ENCODE measurements around the gene PTPRN2. TPM values are rescaled to one million over a fixed set of nuclear protein-coding genes. Genes with fewer than 3 reads are reported as not detected.
"Not testable (repeated sequence)": the region's sequence is repeated elsewhere in the genome, so short reads cannot be mapped to it uniquely, and the experiment has no call there.

PTPRN2 gene
- total RNA-seq, 1 donor from 2014 or later = 0.41 TPM

DNA sequence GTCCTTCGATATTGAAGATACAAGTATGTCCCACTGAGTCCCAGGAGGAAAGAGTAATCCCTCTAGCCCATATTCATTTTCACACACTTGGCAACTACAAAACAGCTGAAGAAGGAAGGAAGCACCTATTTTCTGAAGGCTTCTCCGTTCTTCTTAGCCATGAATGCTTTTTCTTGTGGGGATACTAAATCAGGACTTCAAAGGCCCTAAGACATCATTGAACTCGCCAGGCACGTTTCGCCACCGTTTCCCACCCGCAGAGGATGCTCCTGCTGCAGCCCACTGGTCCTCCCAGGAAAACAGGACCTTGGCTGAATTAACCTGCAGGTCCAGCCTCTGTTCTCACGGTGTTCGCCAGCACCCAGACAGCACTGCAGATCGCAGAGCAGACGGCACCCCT lies 689.4 kb downstream of the PTPRN2 start:
- Mint-ChIP-seq H3K4me3 (no peak overlapping the region), H3K27ac (no peak overlapping the region), H3K36me3 (ENCODE audit: low read depth) (no peaks in the 10 kb centered on the region), H3K27me3 (ENCODE audit: insufficient read depth) (no peaks in the 10 kb centered on the region), H3K9me3 (peaks cover 4% of the 10 kb centered on the region), H3K4me1 (ENCODE audit: low read depth) (no peaks in the 10 kb centered on the region)
- intact Hi-C loops (cut with micrococcal nuclease) = no loop called here
- DNase-seq (ENCODE audit: low spot score) = no peak

DNA sequence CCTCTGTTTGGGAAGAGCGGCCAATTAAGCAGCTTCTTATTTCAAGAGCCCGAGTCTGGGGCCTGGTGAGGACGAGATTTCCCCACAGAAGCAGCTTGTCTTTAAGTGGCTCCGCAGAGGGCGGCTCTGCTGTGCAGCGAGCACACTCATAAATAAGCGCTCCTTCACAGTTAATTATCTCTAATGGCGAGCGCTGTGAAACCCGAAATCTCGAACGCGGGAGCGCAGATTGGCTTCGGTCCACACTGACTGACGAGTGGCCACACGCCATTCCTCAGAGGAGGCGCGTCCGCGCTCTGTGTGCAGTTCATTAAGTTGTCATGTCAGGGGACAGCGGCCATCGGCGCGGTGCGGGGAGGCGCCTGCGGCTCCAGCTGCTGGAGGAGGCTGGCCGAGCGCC lies 689.9 kb downstream of the PTPRN2 start:
- intact Hi-C loops (cut with micrococcal nuclease) = no loop called here
- no peak for DNase-seq (ENCODE audit: low spot score)
- Mint-ChIP-seq H3K27ac (no peak overlapping the region), H3K4me3 (no peak overlapping the region), H3K4me1 (ENCODE audit: low read depth) (no peaks in the 10 kb centered on the region), H3K9me3 (peaks cover 5% of the 10 kb centered on the region), H3K36me3 (ENCODE audit: low read depth) (no peaks in the 10 kb centered on the region), H3K27me3 (ENCODE audit: insufficient read depth) (no peaks in the 10 kb centered on the region)

DNA sequence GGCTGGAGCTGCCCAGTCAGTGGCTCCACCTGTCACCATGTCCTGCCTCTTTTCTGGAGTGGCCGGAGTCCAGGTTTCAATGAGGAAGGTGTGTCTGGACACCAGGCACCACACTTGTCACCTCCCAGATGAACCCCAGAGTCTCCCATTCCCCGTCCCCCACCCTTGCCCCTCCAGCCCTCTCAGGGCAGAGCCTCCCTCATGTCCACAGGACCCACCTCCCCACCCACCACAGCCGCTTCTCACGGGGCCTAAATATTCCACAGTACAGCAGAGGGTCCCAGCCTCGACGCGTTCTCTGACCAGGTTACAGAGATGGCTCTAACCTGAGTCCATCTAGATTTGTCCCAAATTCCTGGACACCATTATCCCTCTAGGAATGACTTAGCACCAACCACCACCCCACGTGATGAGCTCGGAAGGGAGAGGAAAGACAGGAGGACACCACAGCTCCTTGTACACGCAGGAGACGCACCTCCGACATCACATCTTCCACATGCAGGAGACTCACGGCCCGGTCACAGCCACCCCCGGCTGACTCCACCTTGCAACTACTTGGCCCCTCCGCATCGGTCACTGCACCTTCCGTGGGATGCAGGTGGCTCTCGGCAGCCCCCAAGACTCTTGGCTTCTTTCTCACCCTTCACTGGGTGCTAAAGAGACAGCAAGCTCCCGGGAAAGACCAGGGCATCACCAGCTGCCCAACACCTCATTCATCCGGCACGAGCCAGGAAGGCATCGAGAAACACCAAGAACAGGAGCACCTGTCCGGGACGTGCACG lies 690.7 kb downstream of the PTPRN2 start:
- no peak for DNase-seq (ENCODE audit: low spot score)
- H3K27me3 Mint-ChIP-seq (ENCODE audit: insufficient read depth) = no peaks in the 10 kb centered on the region
- no peaks in the 10 kb centered on the region for H3K4me1 Mint-ChIP-seq (ENCODE audit: low read depth)
- H3K27ac Mint-ChIP-seq = no peak overlapping the region
- H3K36me3 Mint-ChIP-seq (ENCODE audit: low read depth) = no peaks in the 10 kb centered on the region
- peaks cover 5% of the 10 kb centered on the region for H3K9me3 Mint-ChIP-seq
- intact Hi-C loops (cut with micrococcal nuclease) = no loop called here
- no peak overlapping the region for H3K4me3 Mint-ChIP-seq

- H3K4me1 Mint-ChIP-seq (ENCODE audit: low read depth); H3K9me3 Mint-ChIP-seq; H3K36me3 Mint-ChIP-seq (ENCODE audit: low read depth); intact Hi-C loops (cut with micrococcal nuclease); DNase-seq (ENCODE audit: low spot score); H3K27ac Mint-ChIP-seq; H3K27me3 Mint-ChIP-seq (ENCODE audit: insufficient read depth); H3K4me3 Mint-ChIP-seq: not testable (repeated sequence)
Measured at GRCh38 chr7:157896376-157896675, 691.3 kb downstream of the PTPRN2 start.

- Mint-ChIP-seq H3K27me3 (ENCODE audit: insufficient read depth) (peaks cover 1% of the 10 kb centered on the region), H3K4me1 (ENCODE audit: low read depth) (peaks cover 6% of the 10 kb centered on the region), H3K4me3 (no peak overlapping the region), H3K36me3 (ENCODE audit: low read depth) (no peaks in the 10 kb centered on the region), H3K27ac (no peak overlapping the region), H3K9me3 (peaks cover 5% of the 10 kb centered on the region)
- DNase-seq (ENCODE audit: low spot score) = no peak
- intact Hi-C loops (cut with micrococcal nuclease) = no loop called here
Measured at GRCh38 chr7:157895520-157896375, 691.9 kb downstream of the PTPRN2 start.

DNA sequence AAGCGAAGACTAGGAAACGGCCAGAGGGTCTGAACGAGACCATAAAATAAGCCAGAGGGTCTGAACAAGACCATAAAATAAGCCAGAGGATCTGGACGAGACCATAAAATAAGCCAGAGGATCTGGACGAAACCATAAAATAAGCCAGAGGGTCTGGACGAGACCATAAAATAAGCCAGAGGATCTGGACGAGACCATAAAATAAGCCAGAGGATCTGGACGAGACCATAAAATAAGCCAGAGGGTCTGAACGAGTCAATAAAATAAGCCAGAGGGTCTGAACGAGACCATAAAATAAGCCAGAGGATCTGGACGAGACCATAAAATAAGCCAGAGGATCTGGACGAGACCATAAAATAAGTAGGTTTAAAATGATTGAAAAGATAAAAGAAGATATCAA lies 692.5 kb downstream of the PTPRN2 start:
- intact Hi-C loops (cut with micrococcal nuclease); H3K27me3 Mint-ChIP-seq (ENCODE audit: insufficient read depth); DNase-seq (ENCODE audit: low spot score); H3K9me3 Mint-ChIP-seq; H3K27ac Mint-ChIP-seq; H3K4me3 Mint-ChIP-seq; H3K4me1 Mint-ChIP-seq (ENCODE audit: low read depth); H3K36me3 Mint-ChIP-seq (ENCODE audit: low read depth): not testable (repeated sequence)

DNA sequence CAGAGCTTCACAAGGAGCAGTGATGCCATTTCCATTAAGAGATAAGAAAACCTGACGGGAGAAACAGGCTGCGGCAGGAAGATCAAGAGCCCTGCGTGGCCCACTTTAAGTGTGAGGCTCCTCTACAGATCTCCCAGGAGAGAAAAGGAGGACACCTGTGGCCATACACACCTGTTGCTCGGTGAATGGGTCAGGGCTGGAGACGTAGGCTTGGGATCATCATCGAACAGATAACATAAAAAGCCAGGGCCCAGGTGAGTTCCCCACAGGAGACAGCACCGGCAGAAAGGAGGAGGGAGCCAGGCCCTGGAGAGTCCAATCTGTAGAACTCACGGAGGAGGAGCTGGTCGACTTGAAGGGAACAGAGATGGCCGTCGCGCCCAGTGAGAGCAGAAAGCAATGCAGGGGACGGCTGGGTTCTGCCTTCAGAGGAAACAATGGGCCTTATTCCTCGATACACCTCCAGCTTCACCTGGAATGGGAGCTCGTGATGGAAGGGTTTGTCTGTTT lies 694.0 kb downstream of the PTPRN2 start:
- intact Hi-C loops (cut with micrococcal nuclease) = no loop called here
- no peak for DNase-seq (ENCODE audit: low spot score)
- Mint-ChIP-seq H3K27ac (no peak overlapping the region), H3K4me1 (ENCODE audit: low read depth) (peaks cover 6% of the 10 kb centered on the region), H3K9me3 (peaks cover 5% of the 10 kb centered on the region), H3K4me3 (no peak overlapping the region), H3K36me3 (ENCODE audit: low read depth) (no peaks in the 10 kb centered on the region), H3K27me3 (ENCODE audit: insufficient read depth) (peaks cover 1% of the 10 kb centered on the region)

- H3K27me3 Mint-ChIP-seq (ENCODE audit: insufficient read depth) = peaks cover 1% of the 10 kb centered on the region
- H3K4me1 Mint-ChIP-seq (ENCODE audit: low read depth) = peaks cover 6% of the 10 kb centered on the region
- DNase-seq (ENCODE audit: low spot score) = no peak
- H3K27ac Mint-ChIP-seq = no peak overlapping the region
- no peaks in the 10 kb centered on the region for H3K36me3 Mint-ChIP-seq (ENCODE audit: low read depth)
- H3K4me3 Mint-ChIP-seq = no peak overlapping the region
- H3K9me3 Mint-ChIP-seq = peaks cover 5% of the 10 kb centered on the region
- intact Hi-C loops (cut with micrococcal nuclease) = no loop called here
Measured at GRCh38 chr7:157892751-157893523, 694.7 kb downstream of the PTPRN2 start.

DNA sequence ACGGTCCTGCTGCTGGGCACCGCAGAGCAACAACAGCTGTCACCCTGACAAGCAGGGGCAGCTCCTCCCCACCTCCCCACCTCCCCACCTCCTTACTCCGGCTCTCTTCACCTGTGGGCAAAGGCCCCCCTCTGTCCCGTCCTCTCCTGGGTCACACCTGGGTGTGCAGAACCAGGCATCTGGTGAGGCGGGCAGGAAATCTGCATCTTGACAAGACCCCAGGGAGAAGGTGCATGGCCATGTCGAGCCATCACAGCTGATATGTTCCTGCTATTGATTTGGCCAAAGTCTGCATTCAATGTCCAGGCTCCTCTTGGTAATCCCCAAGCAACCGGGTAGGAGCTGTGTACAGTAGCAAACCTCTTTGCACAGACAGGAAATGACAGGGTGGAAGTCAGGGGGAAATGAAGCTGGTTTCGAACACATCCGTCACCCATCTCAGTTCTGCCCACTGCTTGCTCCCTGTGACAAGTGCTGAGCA lies 696.7 kb downstream of the PTPRN2 start:
- Mint-ChIP-seq H3K27me3 (ENCODE audit: insufficient read depth) (peaks cover 1% of the 10 kb centered on the region), H3K9me3 (peaks cover 5% of the 10 kb centered on the region), H3K36me3 (ENCODE audit: low read depth) (no peaks in the 10 kb centered on the region), H3K4me1 (ENCODE audit: low read depth) (peaks cover 6% of the 10 kb centered on the region), H3K4me3 (no peak overlapping the region), H3K27ac (no peak overlapping the region)
- intact Hi-C loops (cut with micrococcal nuclease) = no loop called here
- DNase-seq (ENCODE audit: low spot score) = no peak

DNA sequence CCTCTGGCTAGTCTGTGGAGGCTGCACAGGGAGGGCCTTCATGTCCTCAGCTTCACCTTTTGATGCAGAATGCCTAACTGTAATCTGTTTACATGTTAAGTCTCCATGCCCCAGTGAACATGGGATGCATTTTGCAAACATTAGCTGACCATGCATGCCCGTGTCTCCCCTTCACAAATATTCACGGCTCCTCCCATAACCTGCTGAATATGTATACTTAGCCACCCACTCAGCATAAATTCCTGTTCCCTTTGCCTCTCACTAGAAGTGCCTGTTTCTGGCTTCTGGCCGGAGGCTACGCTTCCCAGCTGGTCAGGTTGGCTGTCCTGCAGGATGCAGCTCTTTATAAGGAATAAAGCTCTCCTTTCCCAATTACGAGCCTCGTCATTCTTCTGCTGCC lies 698.1 kb downstream of the PTPRN2 start:
- H3K36me3 Mint-ChIP-seq (ENCODE audit: low read depth) = no peaks in the 10 kb centered on the region
- no peak for DNase-seq (ENCODE audit: low spot score)

GRCh38 chr7:157888579-157888978 lies 699.0 kb downstream of the PTPRN2 start:
- Mint-ChIP-seq H3K27me3 (ENCODE audit: insufficient read depth) (peaks cover 1% of the 10 kb centered on the region), H3K4me1 (ENCODE audit: low read depth) (peaks cover 6% of the 10 kb centered on the region), H3K36me3 (ENCODE audit: low read depth) (no peaks in the 10 kb centered on the region), H3K4me3 (no peak overlapping the region), H3K27ac (no peak overlapping the region), H3K9me3 (peaks cover 3% of the 10 kb centered on the region)
- intact Hi-C loops (cut with micrococcal nuclease) = no loop called here
- no peak for DNase-seq (ENCODE audit: low spot score)

More for the DNA sequence above, 698.1 kb downstream of the PTPRN2 start:
- Mint-ChIP-seq H3K27me3 (ENCODE audit: insufficient read depth) (peaks cover 1% of the 10 kb centered on the region), H3K4me3 (no peak overlapping the region), H3K27ac (no peak overlapping the region), H3K9me3 (peaks cover 5% of the 10 kb centered on the region), H3K4me1 (ENCODE audit: low read depth) (peaks cover 6% of the 10 kb centered on the region)
- intact Hi-C loops (cut with micrococcal nuclease) = no loop called here

- no peak overlapping the region for H3K4me3 Mint-ChIP-seq
- no peak for DNase-seq (ENCODE audit: low spot score)
- H3K9me3 Mint-ChIP-seq = no peaks in the 10 kb centered on the region
- H3K27me3 Mint-ChIP-seq (ENCODE audit: insufficient read depth) = peaks cover 1% of the 10 kb centered on the region
- H3K4me1 Mint-ChIP-seq (ENCODE audit: low read depth) = peaks cover 6% of the 10 kb centered on the region
- intact Hi-C loops (cut with micrococcal nuclease) = no loop called here
- no peak overlapping the region for H3K27ac Mint-ChIP-seq
- no peaks in the 10 kb centered on the region for H3K36me3 Mint-ChIP-seq (ENCODE audit: low read depth)
Measured at GRCh38 chr7:157887400-157887799, 700.2 kb downstream of the PTPRN2 start.

Measured in activated T-helper 1 cell treated with anti-CD3 and anti-CD28 coated beads, Interleukin-12 subunit alpha, Interleukin-12 subunit beta, Interleukin-2, Interleukin-4 antibody, amounts not matched to agents 30 ng/mL and 10 ng/mL and 1 ng/mL, durations not matched to agents 14 hours and 24 hours and 36 hours (primary cell).